Anterior cingulate cortex (tissue), 58 donors: ENCODE data around the gene RBM23.
"Not testable (repeated sequence)": the region's sequence is repeated elsewhere in the genome, so short reads cannot be mapped to it uniquely, and the experiment has no call there.

ENCODE experiments used
- DNase-seq, 58 donors: peaks; one replicate each; lab custom pipeline; 2025; lab: John Stamatoyannopoulos, UW

The RBM23 gene

DNA sequence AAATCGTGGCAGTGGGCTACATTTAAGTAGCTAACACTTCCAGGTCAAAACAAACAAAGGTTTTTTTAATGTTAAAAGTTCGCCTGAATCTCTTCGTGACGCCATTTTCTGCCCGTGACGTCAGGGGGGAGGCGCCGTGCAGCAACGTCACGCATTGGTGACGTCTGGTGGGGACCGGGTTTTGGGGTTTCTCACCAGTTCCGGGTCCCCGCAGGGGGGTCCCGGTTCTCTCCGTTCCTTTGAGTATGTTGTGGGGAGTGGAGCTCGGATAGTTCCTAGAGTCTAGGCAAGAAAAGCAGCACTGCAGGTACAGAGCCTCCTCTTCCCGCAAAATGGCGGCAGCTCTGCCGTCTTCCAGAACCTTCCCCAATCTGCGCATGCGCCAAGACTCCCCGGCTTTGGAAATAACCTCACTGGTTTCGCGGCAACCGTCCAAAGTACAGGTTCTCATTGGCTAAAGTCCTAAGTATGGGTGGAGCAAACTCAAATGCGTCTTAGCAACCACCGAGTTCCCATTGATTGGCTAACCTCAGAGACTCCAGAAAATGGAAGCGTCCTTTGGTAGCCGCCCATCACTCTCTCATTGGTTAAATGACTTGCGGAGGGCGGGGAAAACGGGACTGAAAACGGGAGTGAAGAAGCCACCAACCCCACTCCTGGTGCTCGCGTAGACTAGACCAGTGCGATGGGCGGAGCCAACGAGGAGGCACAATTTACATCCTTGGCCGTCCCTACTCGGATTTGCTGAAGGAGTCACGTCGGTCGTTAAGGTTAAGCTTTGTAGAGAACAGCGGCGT is at the start of gene RBM23:
TSS of gene RBM23 (minus strand) at position 346 of the 797 bp plus-strand sequence.
- peak; percentile 87 to 100 (median 98) for DNase-seq

GRCh38 chr14:22966783-22967269 is 47.9 kb upstream of the RBM23 start:
- DNase-seq: no peak

DNA sequence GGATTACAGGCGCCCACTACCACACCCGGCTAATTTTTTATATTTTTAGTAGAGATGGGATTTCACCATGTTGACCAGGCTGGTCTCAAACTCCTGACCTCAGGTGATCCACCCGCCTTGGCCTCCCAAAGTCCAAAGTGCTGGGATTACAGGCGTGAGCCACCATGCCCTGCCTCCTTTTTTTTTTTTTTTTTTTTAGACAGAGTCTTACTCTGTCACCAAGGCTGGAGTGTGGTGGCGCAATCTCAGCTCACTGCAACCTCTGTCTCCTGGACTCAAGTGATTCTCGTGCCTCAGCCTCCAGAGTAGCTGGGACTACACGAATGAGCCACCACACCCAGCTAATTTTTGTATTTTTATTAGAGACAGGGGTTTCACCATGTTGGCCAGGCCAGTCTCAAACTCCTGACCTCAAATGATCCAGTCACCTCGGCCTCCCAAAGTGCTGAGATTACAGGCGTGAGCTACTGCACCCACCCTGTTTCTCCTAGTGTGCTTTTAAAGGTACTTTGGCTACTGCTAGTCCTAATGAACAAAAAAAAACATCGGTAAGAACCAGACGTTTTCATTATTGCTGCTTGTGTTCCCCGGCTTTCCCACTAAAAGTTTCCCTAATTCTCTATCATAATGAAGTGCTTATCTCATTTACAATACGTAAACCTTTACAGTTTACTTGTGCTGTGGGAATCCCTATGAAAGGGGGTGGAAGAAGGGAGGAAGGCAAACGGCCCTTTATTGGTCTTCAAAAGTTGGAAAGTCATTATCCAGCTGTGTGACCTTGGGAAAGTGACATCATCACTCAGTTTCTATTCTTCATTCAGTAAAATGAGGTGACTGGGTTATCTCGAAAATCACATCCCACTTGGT is 47.2 kb upstream of the RBM23 start:
- not testable (repeated sequence) for DNase-seq

DNA sequence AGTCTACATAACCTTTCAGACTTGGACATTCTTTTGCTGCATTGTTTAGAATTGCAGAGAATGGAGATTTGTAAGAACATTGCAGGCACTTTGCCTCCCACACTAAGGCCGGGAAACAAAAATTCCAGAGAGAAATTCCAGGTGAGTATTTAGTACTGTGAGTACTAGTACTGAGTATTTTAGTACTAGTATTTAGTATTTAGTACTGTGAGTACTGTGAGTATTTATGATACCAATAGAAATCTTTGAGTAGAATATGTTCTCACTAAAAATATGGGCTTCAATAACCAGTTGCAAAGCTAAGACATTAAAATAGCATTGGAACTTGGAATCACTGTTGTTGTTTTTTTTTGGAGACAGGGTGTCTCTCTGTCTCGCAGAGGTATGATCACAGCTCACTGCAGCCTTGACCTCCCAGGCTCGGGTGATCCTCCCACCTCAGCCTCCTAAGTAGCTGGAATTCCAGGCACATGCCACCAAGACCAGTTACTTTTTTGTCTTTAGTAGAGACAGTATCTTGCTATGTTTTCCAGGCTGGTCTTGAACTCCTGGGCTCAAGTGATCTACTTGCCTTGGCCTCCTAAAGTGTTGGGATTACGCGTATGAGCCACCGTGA is 43.2 kb upstream of the RBM23 start:
- DNase-seq: no peak

DNA sequence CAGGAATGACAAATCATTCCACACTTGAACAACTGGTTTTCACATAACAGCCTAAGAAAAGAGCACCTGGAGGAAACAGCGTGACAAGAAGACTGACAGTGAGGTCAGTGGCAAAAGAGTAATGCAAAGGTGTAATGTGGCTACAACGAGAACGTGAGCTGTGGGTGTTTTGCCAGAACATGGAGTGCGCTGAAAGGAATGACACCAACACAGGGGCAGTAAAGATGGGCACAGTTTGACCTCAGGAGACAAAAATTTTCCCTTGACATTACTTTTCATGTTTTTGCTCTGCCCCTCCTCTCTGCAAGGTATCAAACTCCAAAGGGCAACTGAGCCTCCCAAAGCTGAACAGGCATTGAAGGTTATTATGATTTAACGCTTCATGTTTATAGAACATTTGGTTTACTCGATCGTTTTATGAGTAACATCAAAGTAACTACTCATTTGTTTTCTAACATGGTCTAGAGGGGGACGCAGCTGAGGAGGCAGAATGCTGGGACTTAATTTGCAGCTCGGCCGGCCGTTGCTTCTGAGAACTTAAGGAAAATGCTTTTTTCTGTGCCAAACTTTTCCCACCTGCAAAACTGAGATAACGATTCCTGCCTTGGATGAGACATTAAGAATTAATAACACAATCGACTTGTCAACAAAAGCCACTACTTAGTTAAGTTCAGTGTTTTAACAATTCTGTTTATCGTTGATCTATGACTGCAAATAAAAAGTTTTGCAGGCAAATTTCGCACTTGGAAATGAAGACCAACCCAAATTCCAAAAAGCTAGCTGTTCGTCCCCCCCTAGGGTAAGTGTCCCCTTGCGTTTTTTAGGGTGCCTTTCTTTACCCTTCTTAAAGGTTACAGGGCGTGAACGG is 37.0 kb upstream of the RBM23 start:
- DNase-seq: no peak

- DNase-seq: no peak
Observed at GRCh38 chr14:22952418-22952817, 33.5 kb upstream of the RBM23 start.

DNA sequence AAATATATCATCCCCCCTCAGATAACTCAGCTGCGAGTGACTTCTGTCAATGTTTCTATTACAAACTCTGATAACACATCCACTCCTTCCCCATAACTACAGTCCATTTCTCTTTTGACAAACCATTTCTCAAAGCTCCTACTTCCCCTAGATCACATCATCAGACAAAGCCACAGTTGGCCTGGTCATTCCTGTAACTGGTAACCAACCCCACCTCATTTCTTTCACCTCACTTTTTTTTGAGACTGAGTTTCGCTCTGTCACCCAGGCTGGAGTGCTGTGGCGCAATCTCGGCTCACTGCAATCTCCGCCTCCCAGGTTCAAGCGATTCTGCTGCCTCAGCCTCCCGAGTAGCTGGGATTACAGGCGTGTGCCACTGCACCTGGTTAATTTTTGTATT is 32.8 kb upstream of the RBM23 start:
- not testable (repeated sequence) for DNase-seq

DNA sequence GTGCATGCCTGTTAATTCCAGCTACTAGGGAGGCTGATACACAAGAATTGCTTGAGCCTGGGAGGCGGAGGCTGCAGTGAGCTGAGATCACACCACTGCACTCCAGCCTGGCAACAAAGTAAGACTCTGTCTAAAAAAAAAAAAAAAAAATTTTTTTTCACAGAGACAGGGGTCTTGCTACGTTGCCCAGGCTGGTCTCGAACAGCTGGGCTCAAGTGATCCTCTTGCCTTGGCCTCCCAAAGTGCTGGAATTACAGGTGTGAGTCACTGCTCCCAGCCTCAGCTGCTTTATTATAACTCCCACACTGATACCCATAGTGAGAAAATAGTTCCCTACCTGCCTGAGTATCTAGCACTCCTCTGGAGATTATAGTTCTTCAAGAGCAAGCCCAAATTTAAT is 26.7 kb upstream of the RBM23 start:
- no peak for DNase-seq

- DNase-seq: no peak
Observed at GRCh38 chr14:22939684-22940083, 20.7 kb upstream of the RBM23 start.

DNA sequence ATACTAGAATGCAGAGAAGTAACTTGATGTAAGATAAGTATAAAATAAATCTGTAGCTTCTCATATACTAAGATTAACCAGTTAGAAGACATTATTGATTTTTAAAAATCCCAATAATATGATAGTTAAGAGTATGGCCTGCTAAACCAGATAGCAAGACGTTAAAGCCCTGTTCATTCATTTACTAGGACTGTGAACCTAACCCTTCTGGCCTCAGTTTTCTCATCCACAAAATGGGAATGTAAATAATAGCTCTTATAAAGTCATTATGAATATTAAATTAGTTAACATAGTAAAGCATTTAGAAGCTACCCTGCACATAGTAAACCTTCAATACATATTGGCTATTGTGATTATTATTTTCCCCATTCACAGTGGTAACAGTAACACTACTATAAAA is 16.2 kb upstream of the RBM23 start:
- no peak for DNase-seq

DNA sequence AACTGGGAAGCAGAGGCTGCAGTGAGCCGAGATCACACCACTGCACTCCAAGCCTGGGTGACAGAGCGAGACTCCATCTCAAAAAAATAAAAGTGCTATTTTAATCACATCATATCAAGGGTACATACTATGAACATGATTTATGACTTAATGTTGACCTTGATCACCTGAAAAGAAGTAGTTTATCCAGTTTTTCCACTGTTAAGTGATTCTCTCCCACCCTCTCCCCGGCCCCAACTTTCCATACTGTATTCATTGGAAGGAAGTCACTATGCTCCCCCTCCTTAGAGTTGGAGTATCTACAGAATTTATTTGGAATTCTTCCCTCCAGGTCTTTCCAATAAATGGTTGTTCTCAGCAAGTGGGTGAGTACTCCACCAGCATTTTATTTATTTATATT is 13.2 kb upstream of the RBM23 start:
- no peak for DNase-seq

GRCh38 chr14:22929961-22930364 is 11.0 kb upstream of the RBM23 start:
- DNase-seq: peak in 1 of 58 donors; percentile 44

DNA sequence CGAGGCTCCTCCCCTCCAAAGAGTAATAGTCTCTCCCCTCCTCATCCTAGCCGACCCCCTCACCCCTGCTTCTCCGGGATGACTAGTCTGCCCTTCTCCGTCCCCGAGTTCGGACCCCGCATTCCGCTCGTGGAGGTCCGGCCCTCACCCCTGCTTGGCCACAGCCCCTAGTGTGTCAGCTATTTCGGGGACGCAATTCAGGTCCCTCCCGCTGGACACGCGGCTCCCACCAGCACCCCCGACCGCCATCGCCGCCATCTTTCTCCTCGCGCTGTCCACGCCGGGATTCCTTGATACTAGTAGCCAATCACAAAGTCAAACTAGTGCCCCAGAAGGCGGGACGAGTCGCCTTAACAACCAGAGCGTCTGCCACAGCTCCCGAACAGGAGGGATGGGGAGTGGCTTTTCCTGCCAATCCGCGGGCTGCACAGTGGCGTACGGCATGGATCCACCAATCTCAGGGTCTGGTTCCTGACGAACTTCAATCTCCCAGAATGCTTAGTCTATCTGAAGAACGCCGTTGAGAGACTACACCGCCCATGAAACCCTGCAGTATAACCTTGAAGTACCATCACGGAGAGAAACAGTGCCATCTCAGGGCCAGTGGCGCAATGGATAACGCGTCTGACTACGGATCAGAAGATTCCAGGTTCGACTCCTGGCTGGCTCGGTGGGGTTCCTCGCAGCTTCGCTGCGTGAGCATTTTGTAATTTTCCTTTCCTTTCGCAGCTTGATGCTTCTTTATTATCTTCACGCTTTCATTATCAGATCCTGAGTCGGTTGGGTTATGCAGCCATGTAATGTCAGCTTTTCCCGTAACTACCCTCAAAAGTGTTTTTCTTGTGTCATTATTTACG is 10.4 kb upstream of the RBM23 start, which contains the start of gene PRMT5:
TSS of gene PRMT5 (minus strand) at position 273 of the 857 bp plus-strand sequence. CDS start at position 258, 15 bp downstream.
- DNase-seq: peak; percentile 78 to 100 (median 98)

DNA sequence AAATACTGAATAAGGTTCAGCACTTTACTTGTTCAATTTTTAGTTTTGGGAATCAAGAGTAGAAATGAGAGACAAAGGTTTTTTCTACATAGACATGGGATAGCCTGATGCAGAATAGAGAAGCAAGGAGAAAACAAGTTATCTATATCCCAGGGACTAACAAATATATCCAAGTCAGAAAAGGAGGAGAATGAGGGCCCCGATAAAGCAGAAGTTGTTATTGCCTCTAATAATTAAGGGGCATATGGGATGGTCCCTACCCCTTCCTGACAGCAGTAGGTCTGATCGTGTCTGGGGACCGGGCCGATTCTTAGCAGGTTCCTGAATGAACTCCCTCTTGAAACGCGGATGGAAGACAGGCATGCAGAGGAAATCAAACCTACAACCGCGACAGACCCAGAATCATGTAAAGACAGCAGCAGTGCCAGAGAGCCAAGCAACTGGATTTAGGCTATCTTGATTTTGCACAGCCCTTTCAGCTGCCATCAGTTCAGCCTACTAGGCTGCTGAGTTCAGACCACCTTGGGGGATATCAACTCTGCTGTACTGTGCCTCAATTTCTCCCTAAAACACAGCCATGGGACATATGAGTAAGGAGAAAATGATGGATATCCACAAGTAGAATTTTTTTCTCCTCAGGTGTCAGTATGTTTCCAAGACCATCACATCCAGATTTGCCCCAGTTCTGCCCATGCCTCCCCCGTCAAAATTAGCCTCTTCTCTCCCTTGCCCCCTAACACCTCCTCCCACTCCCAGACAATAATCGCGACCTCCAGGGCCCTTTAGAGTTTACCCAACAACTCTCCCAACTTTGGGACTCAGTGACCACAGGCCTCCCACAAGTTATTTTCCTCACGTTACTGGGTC is 9.5 kb upstream of the RBM23 start:
- DNase-seq: peak in 2 of 58 donors; percentile 3 to 10

- no peak for DNase-seq
Observed at GRCh38 chr14:22926316-22926715, 7.4 kb upstream of the RBM23 start.

- DNase-seq: no peak
Observed at GRCh38 chr14:22925513-22925912, 6.6 kb upstream of the RBM23 start.

DNA sequence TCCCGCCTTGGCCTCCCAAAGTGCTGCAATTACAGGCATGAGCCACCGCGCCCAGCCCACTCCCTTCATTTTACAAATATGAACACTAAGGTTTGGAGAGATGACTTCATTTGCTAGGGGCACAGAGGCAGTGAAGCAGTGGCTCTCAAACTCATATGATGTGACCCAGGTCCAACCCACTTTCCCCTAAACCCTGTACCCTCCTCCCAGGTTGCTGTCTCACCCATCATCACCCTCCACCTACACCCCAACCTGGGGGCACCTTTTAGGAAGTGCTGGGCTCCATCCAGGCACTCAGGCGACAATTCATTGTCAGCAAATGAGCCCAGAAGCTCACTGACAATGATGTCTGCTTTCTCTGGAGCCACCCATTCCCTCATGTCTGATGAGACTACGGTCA is 4.8 kb upstream of the RBM23 start:
- no peak for DNase-seq

DNA sequence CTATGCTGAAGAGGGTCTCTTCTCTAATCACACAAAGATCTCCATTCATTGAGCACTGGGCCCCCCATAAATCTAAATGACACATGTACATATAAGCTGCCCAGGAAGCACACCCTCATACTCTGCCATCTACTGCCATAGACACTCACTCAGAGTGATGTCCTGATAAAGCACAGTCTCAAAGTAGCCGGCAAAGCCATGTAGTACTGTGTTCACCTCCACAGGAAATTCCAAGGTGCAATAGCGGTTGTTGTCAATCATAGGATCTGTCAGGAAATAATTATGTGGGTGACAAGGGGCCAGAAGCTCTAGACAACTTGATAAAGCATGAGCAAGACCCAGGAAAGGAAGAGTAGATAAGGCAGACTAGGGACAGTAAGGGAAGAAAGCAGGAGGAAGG is 3.3 kb upstream of the RBM23 start:
- no peak for DNase-seq
